Right lobe of liver (tissue), 6 donors: ENCODE data around the gene CEP170B. TPM values are rescaled to one million over a fixed set of nuclear protein-coding genes. Genes with fewer than 3 reads are reported as not detected.

Experiments used
- ATAC-seq, 4 donors: fragments of 200-7000 bp; cut with Tn5 transposase; one replicate each; pipeline ENCODE4 v1.9.1; 2020; ENCODE audit warnings: mild to moderate bottlenecking in 4 of 4, moderate library complexity in 4 of 4
- DNase-seq, 3 donors: peaks; one replicate each; pipeline ENCODE4 v3.0.0-alpha.2; 2020
- H3K27ac ChIP-seq, 3 donors: fragments of 200-600 bp; one replicate each; pipeline ENCODE4 v1.8.0; 2022
- H3K27me3 ChIP-seq, 2 donors: fragments of 200-600 bp; one replicate each; pipeline ENCODE4 v1.8.0; 2022
- H3K36me3 ChIP-seq, 4 donors: fragments of 200-600 bp; sonication (generic) in 1 of 4; one replicate each; pipeline versions ENCODE4 v1.5.1 to v1.8.0; 2017 to 2022; ENCODE audit warnings: control low read depth in 1 of 4
- H3K4me1 ChIP-seq, 4 donors: fragments of 200-600 bp; sonication (generic) in 1 of 4; one replicate each; pipeline versions ENCODE4 v1.5.1 to v1.8.0; 2017 to 2022; ENCODE audit warnings: control low read depth in 1 of 4
- H3K4me3 ChIP-seq, 3 donors: fragments of 200-600 bp; one replicate each; pipeline ENCODE4 v1.8.0; 2022
- H3K9me3 ChIP-seq, 4 donors: fragments of 200-600 bp; sonication (generic) in 1 of 4; one replicate each; pipeline versions ENCODE4 v1.5.1 to v1.8.0; 2017 to 2022; ENCODE audit warnings: control low read depth in 1 of 4
- CTCF ChIP-seq, 4 donors: fragments of 200-600 bp in 3 of 4; fragments of 450-650 bp in 1 of 4; IDR thresholded peaks; one replicate each; pipeline versions ENCODE4 v1.5.1 to v1.8.0; 2016 to 2022; ENCODE audit warnings: antibody characterized with exemption in 4 of 4, mild to moderate bottlenecking in 2 of 4
- POLR2A ChIP-seq: fragments of 450-650 bp; IDR thresholded peaks from one replicate; pipeline ENCODE4 v1.6.1; 2017; ENCODE audit warnings: antibody characterized with exemption, mild to moderate bottlenecking
- WGBS: methylation state at CpG from one replicate; pipeline ENCODE4 v1.1.6; 2018; ENCODE audit warnings: low coverage, low lambda C conversion rate; ENCODE audit not compliant: insufficient coverage; ENCODE audit errors: missing lambda C conversion rate; 5-methylcytosine and 5-hydroxymethylcytosine counted together
- intact Hi-C, 2 donors: fragments of 100-400 bp; cut with DNase I; formaldehyde crosslinking; loops; one replicate each; pipeline versions ENCODE4 v1.11.2 to v1.14.1; 2022
- total RNA-seq, 6 experiments: library from RNA; depleted of rRNA in 2 of 6; stranded (reverse); fragments of >200 nt in 2 of 6; fragmentation: NEBNext Ultra II Directional in 3 of 6; extraction: Animal tissue kit (Norgen Biotek cat#: 25700) in 3 of 6; gene quantifications; one replicate each; pipeline versions ENCODE4 v1.1.0 to v1.2.4, GENCODE V29; 2016 to 2023
- donor health status: DM: no; HTN: yes; CAD: no.
- donor health status: DM: no; HTN: no; CAD: no.
- donor health status: DM: no; HTN: no; CAD: no.
- donor health status: DM: no; HTN: yes; CAD: no.
- donor health status: DM: no; HTN: yes; CAD: no.

Gene CEP170B
- total RNA-seq, 6 experiments from 2014 or later: 13.2 to 22.4 (median 16.8) TPM

GRCh38 chr14:104937694-104938365, 72.8 kb downstream of the CEP170B start:
- DNase-seq: no peak
- no peak for ATAC-seq
- intact Hi-C loops: no loop called here

GRCh38 chr14:104938436-104938835, 73.4 kb downstream of the CEP170B start:
- 43% methylated on average over 2 of the region's 2 CpGs for WGBS
- no peak for ATAC-seq

More at GRCh38 chr14:104937694-104938365, 72.8 kb downstream of the CEP170B start:
- Histone ChIP-seq H3K4me3 (no peak overlapping the region), H3K27ac (no peak overlapping the region), H3K36me3 (no peaks in the 10 kb centered on the region), H3K27me3 (no peaks in the 10 kb centered on the region), H3K9me3 (no peaks in the 10 kb centered on the region), H3K4me1 (peaks cover 0 to 5% (median 0%) of the 10 kb centered on the region in 4 donors)
- 54% methylated on average over 11 of the region's 11 CpGs for WGBS
- TF ChIP-seq POLR2A (no peak), CTCF (IDR thresholded peaks at IDR 0.05) (no peak)

GRCh38 chr14:104938960-104939359, 73.9 kb downstream of the CEP170B start:
- Histone ChIP-seq H3K4me3 (no peak overlapping the region), H3K36me3 (no peaks in the 10 kb centered on the region), H3K9me3 (no peaks in the 10 kb centered on the region), H3K27ac (no peak overlapping the region), H3K4me1 (no peaks in the 10 kb centered on the region), H3K27me3 (no peaks in the 10 kb centered on the region)
- no peak for TF ChIP-seq POLR2A
- TF ChIP-seq CTCF (IDR thresholded peaks at IDR 0.05): no peak
- intact Hi-C loops: no loop called here
- DNase-seq (no peak), ATAC-seq (no peak)
- WGBS: 60% methylated on average over 1 of the region's 1 CpG

More at GRCh38 chr14:104938436-104938835, 73.4 kb downstream of the CEP170B start:
- intact Hi-C loops: no loop called here
- TF ChIP-seq CTCF (IDR thresholded peaks at IDR 0.05) (no peak), POLR2A (no peak)
- DNase-seq: no peak
- H3K27me3 ChIP-seq: no peaks in the 10 kb centered on the region
- H3K27ac ChIP-seq: no peak overlapping the region
- H3K9me3 ChIP-seq: no peaks in the 10 kb centered on the region
- no peak overlapping the region for H3K4me3 ChIP-seq
- H3K36me3 ChIP-seq: no peaks in the 10 kb centered on the region
- H3K4me1 ChIP-seq: no peaks in the 10 kb centered on the region

- Histone ChIP-seq H3K36me3 (no peaks in the 10 kb centered on the region), H3K9me3 (no peaks in the 10 kb centered on the region), H3K27me3 (no peaks in the 10 kb centered on the region), H3K4me3 (no peak overlapping the region), H3K4me1 (no peaks in the 10 kb centered on the region), H3K27ac (no peak overlapping the region)
- peak in 1 of 4 donors; percentile 13 for ATAC-seq
- no peak for TF ChIP-seq CTCF (IDR thresholded peaks at IDR 0.05)
- TF ChIP-seq POLR2A: no peak
- intact Hi-C loops: no loop called here
- WGBS: 43% methylated on average over 3 of the region's 11 CpGs
- no peak for DNase-seq
Measured at GRCh38 chr14:104939666-104940410, 74.8 kb downstream of the CEP170B start.
